ENCODE measurements around the gene RNF26. TPM values are rescaled to one million over a fixed set of nuclear protein-coding genes. Genes with fewer than 3 reads are reported as not detected.

The RNF26 gene
- total RNA-seq, 1 experiment from 2014 or later: 90.6 TPM

GRCh38 chr11:119309411-119309810, 24.9 kb upstream of the RNF26 start:
- peaks cover 14% of the 10 kb centered on the region for H3K4me1 Mint-ChIP-seq
- TF ChIP-seq FOXJ3 (CRISPR knock-in tag; IDR thresholded peaks at IDR 0.05; ENCODE audit: borderline replicate concordance) (no peak), ATF3 (CRISPR knock-in tag; conservative IDR thresholded peaks at IDR 0.05) (no peak), CREM (CRISPR knock-in tag; IDR thresholded peaks at IDR 0.05) (no peak), NR1H2 (CRISPR knock-in tag; IDR thresholded peaks at IDR 0.05) (no peak), HMGXB4 (CRISPR knock-in tag; IDR thresholded peaks at IDR 0.05) (no peak), ZSCAN18 (CRISPR knock-in tag; IDR thresholded peaks at IDR 0.05) (no peak), GRHL2 (CRISPR knock-in tag; IDR thresholded peaks at IDR 0.05; ENCODE audit: insufficient replicate concordance, severe bottlenecking) (no peak), JAZF1 (CRISPR knock-in tag; IDR thresholded peaks at IDR 0.05) (no peak)
- peak overlapping the region; percentile 47; the same call in 1 of the 2 replicates for H3K27ac Mint-ChIP-seq
- ATAC-seq (no peak), DNase-seq (ENCODE audit: low spot score) (no peak)
- CTCF ChIA-PET: interaction anchor here (1.2 to 1.4 kb wide), 3 partner anchors 12 to 113 kb away, joined by 4 to 8 read pairs (median 7); no protein-coding TSS in a partner anchor
- POLR2A ChIA-PET: interaction anchor here (0.6 kb wide), 2 partner anchors 155 to 1240 kb away, joined by 3 read pairs; no protein-coding TSS in a partner anchor
- peaks cover 3% of the 10 kb centered on the region for H3K27me3 Mint-ChIP-seq (ENCODE audit: low read depth)
- H3K4me3 Mint-ChIP-seq: no peak overlapping the region
- peaks cover 21% of the 10 kb centered on the region for H3K36me3 Mint-ChIP-seq
- H3K9me3 Mint-ChIP-seq: no peaks in the 10 kb centered on the region

- peaks cover 21% of the 10 kb centered on the region for H3K36me3 Mint-ChIP-seq
- no peak for ATAC-seq
- no peaks in the 10 kb centered on the region for H3K9me3 Mint-ChIP-seq
- peaks cover 18% of the 10 kb centered on the region for H3K4me1 Mint-ChIP-seq
- CTCF ChIA-PET: interaction anchor here (1.2 to 1.5 kb wide), 3 partner anchors 11 to 165 kb away, joined by 3 to 7 read pairs (median 4); no protein-coding TSS in a partner anchor
- no peak for DNase-seq (ENCODE audit: low spot score)
- peaks cover 10% of the 10 kb centered on the region for H3K27me3 Mint-ChIP-seq (ENCODE audit: low read depth)
- POLR2A ChIA-PET: interaction anchor here (0.6 kb wide), 2 partner anchors 156 to 1239 kb away, joined by 3 read pairs; no protein-coding TSS in a partner anchor
- H3K27ac Mint-ChIP-seq: no peak overlapping the region
- no peak overlapping the region for H3K4me3 Mint-ChIP-seq
- no peak for TF ChIP-seq ZNF219 (CRISPR knock-in tag; IDR thresholded peaks at IDR 0.05; ENCODE audit: borderline replicate concordance)
- no peak for TF ChIP-seq ZNF396 (CRISPR knock-in tag; IDR thresholded peaks at IDR 0.05; ENCODE audit: borderline replicate concordance)
- TF ChIP-seq ATF2 (CRISPR knock-in tag; IDR thresholded peaks at IDR 0.05; ENCODE audit: borderline replicate concordance, low read depth): no peak
- TF ChIP-seq ZNF532 (CRISPR knock-in tag; IDR thresholded peaks at IDR 0.05; ENCODE audit: borderline replicate concordance): no peak
- TF ChIP-seq JAZF1 (CRISPR knock-in tag; IDR thresholded peaks at IDR 0.05): no peak
- TF ChIP-seq ZBTB21 (CRISPR knock-in tag; IDR thresholded peaks at IDR 0.05; ENCODE audit: borderline replicate concordance): no peak
- TF ChIP-seq MXD4 (CRISPR knock-in tag; IDR thresholded peaks at IDR 0.05; ENCODE audit: borderline replicate concordance): no peak
- no peak for TF ChIP-seq ZNF232 (CRISPR knock-in tag; IDR thresholded peaks at IDR 0.05)
- no peak for TF ChIP-seq FOXP4 (CRISPR knock-in tag; IDR thresholded peaks at IDR 0.05)
- TF ChIP-seq USF2 (CRISPR knock-in tag; IDR thresholded peaks at IDR 0.05): no peak
- TF ChIP-seq ZBTB43 (CRISPR knock-in tag; IDR thresholded peaks at IDR 0.05): no peak
- TF ChIP-seq OVOL2 (CRISPR knock-in tag; IDR thresholded peaks at IDR 0.05; ENCODE audit: borderline replicate concordance): no peak
Observed at GRCh38 chr11:119309953-119310681, 24.2 kb upstream of the RNF26 start.
